Muscle of leg (tissue), 11 donors: Measurements from ENCODE around the gene CLPTM1L. TPM values are rescaled to one million over a fixed set of nuclear protein-coding genes. Genes with fewer than 3 reads are reported as not detected.
"Not testable (repeated sequence)": the region's sequence is repeated elsewhere in the genome, so short reads cannot be mapped to it uniquely, and the experiment has no call there.

Source experiments
- DNase-seq: peaks from one replicate; pipeline ENCODE4 v3.0.0; 2013
- H3K27ac ChIP-seq: one replicate; pipeline ENCODE4 v1.5.1; 2013; ENCODE audit warnings: mild to moderate bottlenecking, low read length, control low read depth
- H3K27me3 ChIP-seq: one replicate; pipeline ENCODE4 v1.6.1; 2013; ENCODE audit warnings: low read length; ENCODE audit not compliant: control insufficient read depth, insufficient read depth
- H3K36me3 ChIP-seq: one replicate; pipeline ENCODE4 v1.6.1; 2013; ENCODE audit warnings: low read length; ENCODE audit not compliant: control insufficient read depth, insufficient read depth
- H3K4me1 ChIP-seq: one replicate; pipeline ENCODE4 v1.6.1; 2013; ENCODE audit warnings: low read length; ENCODE audit not compliant: control insufficient read depth, insufficient read depth
- H3K4me3 ChIP-seq: one replicate; pipeline ENCODE4 v1.5.1; 2013; ENCODE audit warnings: low read length, control low read depth
- H3K9me3 ChIP-seq: replicated peaks from 2 replicates; pipeline ENCODE4 v1.6.1; 2013; ENCODE audit warnings: low read depth, low read length; ENCODE audit not compliant: control insufficient read depth
- whole genome bisulfite sequencing: methylation state at CpG from one replicate; pipeline ENCODE4 v1.1.5; 2013; ENCODE audit warnings: missing lambda C conversion rate; ENCODE audit not compliant: insufficient coverage; 5-methylcytosine and 5-hydroxymethylcytosine counted together
- polyA plus RNA-seq, 8 donors: library from polyadenylated mRNA; unstranded; fragments of 120-200 nt; gene quantifications; one replicate each; pipeline versions ENCODE4 v1.2.1 to v1.2.3, GENCODE V29; 2013; ENCODE audit warnings: inconsistent platforms in 1 of 8, low replicate concordance in 1 of 8; ENCODE audit not compliant: insufficient read length in 8 of 8, insufficient read depth in 1 of 8
- total RNA-seq: library from RNA; stranded (reverse); fragments of 120-200 nt; gene quantifications from one replicate; pipeline ENCODE4 v1.2.4, GENCODE V29; 2013

CLPTM1L gene
- total and polyA plus RNA-seq, 9 donors = 49.1 to 73.6 (median 59.7) TPM

GRCh38 chr5:1275397-1276391 is 69.2 kb downstream of the CLPTM1L start:
- not testable (repeated sequence) for H3K27me3 ChIP-seq, H3K4me1 ChIP-seq, H3K4me3 ChIP-seq, DNase-seq, H3K9me3 ChIP-seq, H3K27ac ChIP-seq, H3K36me3 ChIP-seq
- 73% methylated on average over 6 of the region's 10 CpGs for WGBS

GRCh38 chr5:1274471-1274870 is 70.4 kb downstream of the CLPTM1L start:
- no peak for DNase-seq
- Histone ChIP-seq H3K27ac (no peak overlapping the region), H3K9me3 (no peaks in the 10 kb centered on the region), H3K4me1 (no peaks in the 10 kb centered on the region), H3K4me3 (no peak overlapping the region), H3K36me3 (no peaks in the 10 kb centered on the region), H3K27me3 (no peaks in the 10 kb centered on the region)
- 88% methylated on average over 7 of the region's 16 CpGs for WGBS

GRCh38 chr5:1273745-1274144 is 71.2 kb downstream of the CLPTM1L start:
- DNase-seq = no peak
- H3K9me3 ChIP-seq = no peaks in the 10 kb centered on the region
- H3K27me3 ChIP-seq = no peaks in the 10 kb centered on the region
- H3K27ac ChIP-seq = no peak overlapping the region
- WGBS = 90% methylated on average over 17 of the region's 20 CpGs
- no peaks in the 10 kb centered on the region for H3K4me1 ChIP-seq
- no peak overlapping the region for H3K4me3 ChIP-seq
- no peaks in the 10 kb centered on the region for H3K36me3 ChIP-seq

GRCh38 chr5:1272201-1272600 is 72.7 kb downstream of the CLPTM1L start:
- 97% methylated on average over 16 of the region's 21 CpGs for WGBS
- H3K4me1 ChIP-seq = no peaks in the 10 kb centered on the region
- H3K4me3 ChIP-seq = no peak overlapping the region
- no peak overlapping the region for H3K27ac ChIP-seq
- H3K36me3 ChIP-seq = no peaks in the 10 kb centered on the region
- no peaks in the 10 kb centered on the region for H3K9me3 ChIP-seq
- no peaks in the 10 kb centered on the region for H3K27me3 ChIP-seq
- DNase-seq = no peak

- DNase-seq = no peak
- no peak overlapping the region for H3K4me3 ChIP-seq
- H3K27ac ChIP-seq = no peak overlapping the region
- 91% methylated on average over 39 of the region's 39 CpGs for WGBS
- no peaks in the 10 kb centered on the region for H3K4me1 ChIP-seq
- H3K27me3 ChIP-seq = no peaks in the 10 kb centered on the region
- H3K9me3 ChIP-seq = no peaks in the 10 kb centered on the region
- no peaks in the 10 kb centered on the region for H3K36me3 ChIP-seq
These were observed 73.7 kb downstream of the CLPTM1L start for GRCh38 chr5:1270933-1271914.

GRCh38 chr5:1270426-1270825 is 74.5 kb downstream of the CLPTM1L start:
- H3K4me1 ChIP-seq = no peaks in the 10 kb centered on the region
- no peaks in the 10 kb centered on the region for H3K9me3 ChIP-seq
- no peak for DNase-seq
- 89% methylated on average over 19 of the region's 22 CpGs for WGBS
- no peak overlapping the region for H3K27ac ChIP-seq
- H3K4me3 ChIP-seq = no peak overlapping the region
- H3K27me3 ChIP-seq = no peaks in the 10 kb centered on the region
- H3K36me3 ChIP-seq = no peaks in the 10 kb centered on the region

- no peaks in the 10 kb centered on the region for H3K36me3 ChIP-seq
- DNase-seq = no peak
- H3K4me1 ChIP-seq = no peaks in the 10 kb centered on the region
- no peak overlapping the region for H3K27ac ChIP-seq
- 81% methylated on average over 9 of the region's 13 CpGs for WGBS
- H3K9me3 ChIP-seq = no peaks in the 10 kb centered on the region
- no peak overlapping the region for H3K4me3 ChIP-seq
- no peaks in the 10 kb centered on the region for H3K27me3 ChIP-seq
These were observed 76.2 kb downstream of the CLPTM1L start for GRCh38 chr5:1268666-1269065.

GRCh38 chr5:1268056-1268455 is 76.8 kb downstream of the CLPTM1L start:
- 82% methylated on average over 11 of the region's 13 CpGs for WGBS

More at GRCh38 chr5:1268056-1268455, 76.8 kb downstream of the CLPTM1L start:
- Histone ChIP-seq H3K27ac (no peak overlapping the region), H3K9me3 (peaks cover under 1% of the 10 kb centered on the region), H3K4me1 (no peaks in the 10 kb centered on the region), H3K36me3 (no peaks in the 10 kb centered on the region), H3K4me3 (no peak overlapping the region), H3K27me3 (no peaks in the 10 kb centered on the region)
- no peak for DNase-seq
